Kidney (tissue), 14 donors: ENCODE results near the gene IGF2BP3. TPM values are rescaled to one million over a fixed set of nuclear protein-coding genes. Genes with fewer than 3 reads are reported as not detected.

Source experiments
- DNase-seq, 5 donors: peaks; one replicate each; pipeline ENCODE4 v3.0.0-alpha.2; 2013 to 2020
- FAIRE-seq: peaks from 2 replicates; lab custom pipeline; 2012; peaks lifted over from hg19 to GRCh38; lab: Jason Lieb, UNC
- H3K27ac ChIP-seq, 2 donors: one replicate each; pipeline ENCODE4 v1.7.0; 2013; ENCODE audit warnings: low read depth in 2 of 2, low read length in 2 of 2, inconsistent platforms in 1 of 2
- H3K27me3 ChIP-seq: one replicate; pipeline ENCODE4 v1.7.1; 2013; ENCODE audit warnings: low read length, inconsistent platforms; ENCODE audit not compliant: control insufficient read depth, insufficient read depth
- H3K36me3 ChIP-seq, 3 donors: one replicate each; pipeline versions ENCODE4 v1.7.0 to v1.7.1; 2013; ENCODE audit warnings: low read length in 3 of 3, control low read depth in 1 of 3, inconsistent platforms in 1 of 3; ENCODE audit not compliant: insufficient read depth in 3 of 3, control insufficient read depth in 2 of 3
- H3K4me1 ChIP-seq, 3 donors: one replicate each; pipeline versions ENCODE4 v1.7.0 to v1.7.1; 2013; ENCODE audit warnings: low read length in 3 of 3, inconsistent platforms in 1 of 3, low read depth in 1 of 3; ENCODE audit not compliant: control insufficient read depth in 2 of 3, insufficient read depth in 2 of 3
- H3K4me3 ChIP-seq, 3 donors: one replicate each; pipeline versions ENCODE4 v1.7.0 to v1.8.1; 2013; ENCODE audit warnings: low read length in 3 of 3, control low read depth in 1 of 3, inconsistent platforms in 1 of 3
- H3K9ac ChIP-seq, 3 donors: one replicate each; pipeline versions ENCODE4 v1.7.0 to v1.7.1; 2013; ENCODE audit warnings: low read length in 3 of 3, control low read depth in 1 of 3, inconsistent platforms in 1 of 3
- H3K9me3 ChIP-seq, 3 donors: one replicate each; pipeline versions ENCODE4 v1.7.0 to v1.7.1; 2013; ENCODE audit warnings: low read length in 3 of 3, control low read depth in 1 of 3, inconsistent platforms in 1 of 3; ENCODE audit not compliant: control insufficient read depth in 2 of 3, insufficient read depth in 1 of 3
- CTCF ChIP-seq: IDR thresholded peaks from 3 replicates; pipeline ENCODE4 v1.5.1; 2012; ENCODE audit warnings: mild to moderate bottlenecking, moderate library complexity, borderline replicate concordance; ENCODE audit not compliant: insufficient read depth; ENCODE audit errors: extremely low read depth
- intact Hi-C: fragments of 100-400 bp; cut with DNase I; formaldehyde crosslinking; loops from one replicate; pipeline ENCODE4 v1.11.1; 2022
- polyA plus RNA-seq: library from polyadenylated mRNA; stranded (reverse); fragments of 350-450 nt; fragmentation: Illumina TruSeq; extraction: RNeasy Lipid Tissue Mini Kit (QIAGEN cat#74804); gene quantifications from one replicate; pipeline ENCODE4 v1.2.3, GENCODE V29; 2014; ENCODE audit warnings: low read depth, low replicate concordance; ENCODE audit not compliant: insufficient read depth
- total RNA-seq: library from RNA; stranded (reverse); fragmentation: NEBNext Ultra II Directional; extraction: Animal tissue kit (Norgen Biotek cat#: 25700); gene quantifications from one replicate; pipeline ENCODE4 v1.2.1, GENCODE V29; 2021
- donor health status: control.
- donor health status: control.
- donor health status: control.
- donor health status: control.
- donor health status: control.
- donor health status: DM: yes; HTN: yes; CAD: no.
- donor health status: Normal renal cell carcinoma (clear cell type).

Gene IGF2BP3
- total and polyA plus RNA-seq, 2 donors from 2014 or later, result 0.85 TPM; not detected in 1

GRCh38 chr7:23343102-23343501, 127.2 kb downstream of the IGF2BP3 start:
- intact Hi-C loops, result no loop called here
- no peak for DNase-seq
- H3K36me3 ChIP-seq, result peaks cover 0 to 7% (median 0%) of the 10 kb centered on the region in 3 donors
- no peak for TF ChIP-seq CTCF
- H3K27ac ChIP-seq, result no peak overlapping the region
- no peaks in the 10 kb centered on the region for H3K4me1 ChIP-seq
- H3K4me3 ChIP-seq, result no peak overlapping the region
- no peak overlapping the region for H3K9ac ChIP-seq
- no peaks in the 10 kb centered on the region for H3K27me3 ChIP-seq
- H3K9me3 ChIP-seq, result no peaks in the 10 kb centered on the region
- no peak for FAIRE-seq

- no peak for TF ChIP-seq CTCF
- Histone ChIP-seq H3K9ac (no peak overlapping the region), H3K9me3 (no peaks in the 10 kb centered on the region), H3K27me3 (no peaks in the 10 kb centered on the region), H3K27ac (no peak overlapping the region), H3K36me3 (peaks cover 0 to 7% (median 0%) of the 10 kb centered on the region in 3 donors), H3K4me3 (no peak overlapping the region), H3K4me1 (no peaks in the 10 kb centered on the region)
- FAIRE-seq, result no peak
- DNase-seq, result no peak
- intact Hi-C loops, result no loop called here
Observed at GRCh38 chr7:23341846-23342598, 128.3 kb downstream of the IGF2BP3 start.

GRCh38 chr7:23338863-23339262, 131.4 kb downstream of the IGF2BP3 start:
- no peak for TF ChIP-seq CTCF
- no peak for FAIRE-seq
- intact Hi-C loops, result no loop called here

More at GRCh38 chr7:23338863-23339262, 131.4 kb downstream of the IGF2BP3 start:
- Histone ChIP-seq H3K4me3 (no peak overlapping the region), H3K4me1 (no peaks in the 10 kb centered on the region), H3K36me3 (peaks cover 0 to 2% (median 0%) of the 10 kb centered on the region in 3 donors), H3K27me3 (no peaks in the 10 kb centered on the region), H3K9me3 (no peaks in the 10 kb centered on the region), H3K9ac (no peak overlapping the region), H3K27ac (no peak overlapping the region)
- no peak for DNase-seq
